ENCODE data around the gene BBOF1. TPM values are rescaled to one million over a fixed set of nuclear protein-coding genes. Genes with fewer than 3 reads are reported as not detected.

BBOF1 gene
- total and polyA plus RNA-seq, 9 of the 15 experiments (the other 6 are each of a cell fraction or from before 2014, with no cell fraction given) = 1.3 to 4.9 (median 4.2) TPM

GRCh38 chr14:74018174-74018585 lies 969 bp upstream of the BBOF1 start:
- WGBS (ENCODE audit: insufficient coverage, low coverage, missing lambda C conversion rate) = 2% methylated on average over 8 of the region's 8 CpGs
- Histone ChIP-seq H2AFZ (ENCODE audit: low read depth, low read length) (peak overlapping the region; percentile 70), H4K20me1 (replicated peaks; ENCODE audit: control insufficient read depth, insufficient read depth, low read length) (no peaks in the 10 kb centered on the region), H3K27ac (ENCODE audit: extremely low read depth, low read depth, low read length) (peak overlapping the region; percentile 89), H3K27me3 (ENCODE audit: control insufficient read depth in 2 of 2, insufficient read depth in 2 of 2, low read length in 2 of 2) (no peaks in the 10 kb centered on the region), H3K36me3 (ENCODE audit: control insufficient read depth, insufficient read depth, low read length) (peaks cover 13% of the 10 kb centered on the region; the same call in 1 of the 3 replicates), H3K79me2 (ENCODE audit: control insufficient read depth, insufficient read depth, low read length) (peaks cover 16% of the 10 kb centered on the region), H3K9me3 (replicated peaks; ENCODE audit: control insufficient read depth, insufficient read depth, low read depth, low read length) (no peaks in the 10 kb centered on the region), H3K9ac (ENCODE audit: insufficient read depth in 1 of 2, low read depth in 2 of 2, low read length in 2 of 2) (peak overlapping the region; percentile 96 to 99), H3K4me3 (peak overlapping the region; percentile 63), H3K4me1 (replicated peaks in 1 of 2; ENCODE audit: control insufficient read depth in 2 of 2, insufficient read depth in 2 of 2, low read length in 2 of 2) (peaks cover 17 to 28% of the 10 kb centered on the region in 2 experiments; a peak in 4 of 5 replicates), H3K4me2 (ENCODE audit: insufficient read depth, low read length) (peak overlapping the region; percentile 78), H3K9me1 (ENCODE audit: control insufficient read depth, insufficient read depth, low read length) (no peaks in the 10 kb centered on the region)
- TF ChIP-seq SMARCA4 (IDR thresholded peaks at IDR 0.05) (0 out of 2 replicates have a peak, but pooled peaks have one; percentile 22), RBM17 (IDR thresholded peaks at IDR 0.05; ENCODE audit: borderline replicate concordance, low read depth, low read length) (no peak), ZNF384 (IDR thresholded peaks at IDR 0.05; ENCODE audit: low read depth, low read length) (peak; percentile 56; the same call in 1 of the 2 replicates), FOXK2 (conservative IDR thresholded peaks at IDR 0.05 in 1 of 2, IDR thresholded peaks at IDR 0.05 in 1 of 2; ENCODE audit: low read depth in 2 of 2) (0 out of 4 replicates have a peak, but pooled peaks of 1 of the 2 experiments have one; percentile 24), CTCF (IDR thresholded peaks at IDR 0.05 in 2 of 3, conservative IDR thresholded peaks at IDR 0.05 in 1 of 3; ENCODE audit: insufficient read depth in 2 of 3, low read depth in 1 of 3, low read length in 3 of 3) (no peak)
- no peak for DNase-seq (ENCODE audit: extremely low read depth in 1 of 4, low spot score in 3 of 4)
- CTCF ChIA-PET (ENCODE audit: low intra/inter-chr PET ratio) = no interaction called here
- in situ Hi-C loops (cut with MboI) (no loop called here), intact Hi-C loops (cut with micrococcal nuclease) (loop anchor here (5.0 kb wide), 1 partner anchor 66 kb away; the partner anchor contains the start of genes COQ6 and FAM161B)
- no TSS peak for BruUV-seq (replicated peaks)
- POLR2A ChIA-PET = interaction anchor here (1.6 kb wide), 2 partner anchors 11 to 19 kb away, joined by 5 to 6 read pairs; no protein-coding TSS in a partner anchor
- no peak for FAIRE-seq
- ATAC-seq = peak; percentile 14

Measured in K562 (cell line).